CD1c-positive myeloid dendritic cell (primary cell): Measurements from ENCODE around the gene KCNE4.
"Not testable (repeated sequence)": the region's sequence is repeated elsewhere in the genome, so short reads cannot be mapped to it uniquely, and the experiment has no call there.

Source experiments
- DNase-seq: peaks from one replicate; pipeline ENCODE4 v3.0.0-alpha.2; 2016; ENCODE audit errors: extremely low spot score

The KCNE4 gene

GRCh38 chr2:223056701-223057418 is 4.9 kb downstream of the KCNE4 start:
- DNase-seq, result no peak

DNA sequence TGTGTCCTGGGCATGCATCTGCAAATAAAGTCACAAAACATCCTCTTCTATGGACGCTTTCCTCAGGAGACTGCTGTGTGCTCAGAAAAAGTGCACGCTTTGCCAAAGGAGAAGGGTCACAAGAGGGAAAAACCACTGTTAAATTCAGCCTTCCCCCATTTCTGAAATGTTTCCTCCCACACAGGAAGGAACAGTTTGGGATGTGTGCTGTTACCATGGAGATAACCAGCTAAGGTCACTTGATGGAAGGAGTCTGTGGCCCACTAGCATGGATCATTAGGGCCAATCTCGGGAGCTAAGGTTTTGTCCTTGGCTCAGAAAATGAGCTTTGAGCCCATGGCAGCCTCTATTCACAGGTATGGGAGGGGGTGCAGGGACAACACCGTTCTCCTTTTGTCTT is 5.6 kb downstream of the KCNE4 start:
- no peak for DNase-seq

- no peak for DNase-seq
Measured at GRCh38 chr2:223058952-223059716, 7.1 kb downstream of the KCNE4 start.

DNA sequence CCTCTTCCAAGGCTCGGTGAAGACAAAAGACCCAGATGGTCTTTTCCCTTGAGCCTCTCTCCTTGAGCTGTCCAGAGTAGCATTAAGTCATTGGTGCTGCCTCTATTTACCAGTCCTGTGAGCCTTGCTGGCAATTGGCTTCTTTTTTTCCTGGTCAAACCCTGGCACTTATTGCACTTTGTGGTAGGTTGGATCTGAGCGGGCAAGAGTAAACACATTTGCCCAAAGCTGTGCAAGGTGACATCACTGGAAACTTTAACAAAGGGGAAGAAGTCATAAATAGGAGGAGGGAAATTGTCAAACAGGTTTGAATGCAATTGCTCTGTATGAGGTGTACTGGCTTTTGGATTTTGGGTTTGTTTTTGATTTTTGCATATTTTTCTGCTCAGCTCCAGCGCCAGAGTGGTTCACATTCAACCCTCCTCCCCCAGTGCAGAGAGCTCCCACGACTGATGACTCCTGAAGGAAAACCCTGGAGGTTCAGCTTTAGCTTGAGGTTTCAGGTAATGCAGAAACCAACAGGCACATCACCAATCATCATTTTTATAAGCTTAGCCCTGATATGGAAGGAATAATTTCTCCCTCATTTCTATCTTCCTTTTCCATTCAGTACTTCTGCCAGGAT is 8.3 kb downstream of the KCNE4 start:
- DNase-seq, result no peak

DNA sequence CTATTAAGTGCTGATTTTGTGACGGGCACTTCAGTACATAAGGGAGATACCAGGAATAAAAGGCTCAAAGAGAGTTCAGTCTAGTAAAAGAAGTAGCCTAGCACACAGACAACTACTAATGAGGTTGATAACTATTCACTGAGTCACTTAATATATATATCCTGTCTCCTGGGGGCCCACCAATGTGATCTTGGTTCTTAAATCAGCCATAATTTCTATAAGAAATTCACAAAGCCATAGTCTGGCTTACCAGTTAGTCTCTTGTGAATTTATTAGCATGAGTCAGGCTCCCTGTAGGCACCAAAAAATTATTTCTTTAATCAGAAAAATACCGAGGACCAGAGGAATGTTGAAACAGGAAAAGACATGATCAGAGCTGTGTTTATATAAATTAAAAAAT is 10.4 kb downstream of the KCNE4 start:
- no peak for DNase-seq

DNA sequence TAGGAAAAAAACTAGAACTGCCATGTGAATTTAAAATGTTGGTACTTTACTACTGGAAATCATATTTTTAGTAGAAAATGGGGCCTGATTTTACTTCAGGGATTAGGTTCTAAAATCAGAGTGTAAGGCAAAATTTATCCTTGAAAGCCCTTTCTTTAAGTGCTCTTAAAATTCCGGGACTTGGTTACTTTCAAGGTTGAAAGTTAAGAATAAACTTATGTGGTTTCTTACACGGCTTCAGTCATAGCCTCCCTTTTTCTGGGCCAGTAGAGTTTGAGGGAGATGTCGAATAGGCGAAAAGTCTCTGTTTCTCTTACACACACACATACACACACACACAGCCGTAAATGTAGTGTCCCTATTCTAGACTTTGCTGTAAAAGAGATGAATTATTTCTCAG is 13.1 kb downstream of the KCNE4 start:
- no peak for DNase-seq

GRCh38 chr2:223066721-223067120 is 14.7 kb downstream of the KCNE4 start:
- DNase-seq, result no peak

DNA sequence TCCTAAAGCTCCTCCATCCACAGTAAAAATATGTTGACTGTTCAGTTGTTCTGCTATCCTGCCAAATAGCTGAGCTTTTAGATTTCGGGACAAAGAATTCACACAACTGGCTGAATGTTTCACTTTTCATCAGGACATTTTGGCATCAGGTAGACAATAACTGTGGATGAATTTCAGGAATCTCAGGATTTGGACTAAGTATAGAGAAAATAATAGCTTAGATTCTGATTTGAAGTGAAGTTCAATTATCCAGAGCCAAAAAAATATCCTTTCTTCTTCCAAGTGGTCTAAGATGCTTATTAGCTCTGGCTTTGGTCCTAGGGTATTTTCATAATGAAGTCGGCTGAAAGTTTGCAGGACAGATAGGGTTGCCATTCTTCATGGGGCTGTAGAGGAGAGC is 16.1 kb downstream of the KCNE4 start:
- DNase-seq, result no peak

DNA sequence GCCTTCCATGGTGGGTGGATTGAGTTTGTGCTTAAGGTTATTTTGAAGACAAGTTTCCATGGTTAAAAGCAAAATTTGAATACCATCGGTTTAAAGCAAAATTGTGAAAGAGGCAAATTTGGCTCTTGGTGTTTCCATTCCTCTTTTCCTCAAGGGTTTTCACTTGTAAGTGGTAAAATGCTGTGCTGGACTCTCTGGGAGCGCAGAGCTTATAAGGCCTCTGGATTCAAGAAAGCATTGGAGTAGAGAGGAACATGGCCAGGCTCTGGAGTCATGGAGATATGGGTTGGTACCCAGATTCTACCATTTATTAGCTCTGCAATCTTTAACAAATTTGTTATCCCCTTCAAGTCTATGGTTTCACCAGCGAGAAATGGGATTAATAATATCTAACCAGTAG is 17.5 kb downstream of the KCNE4 start:
- no peak for DNase-seq

DNA sequence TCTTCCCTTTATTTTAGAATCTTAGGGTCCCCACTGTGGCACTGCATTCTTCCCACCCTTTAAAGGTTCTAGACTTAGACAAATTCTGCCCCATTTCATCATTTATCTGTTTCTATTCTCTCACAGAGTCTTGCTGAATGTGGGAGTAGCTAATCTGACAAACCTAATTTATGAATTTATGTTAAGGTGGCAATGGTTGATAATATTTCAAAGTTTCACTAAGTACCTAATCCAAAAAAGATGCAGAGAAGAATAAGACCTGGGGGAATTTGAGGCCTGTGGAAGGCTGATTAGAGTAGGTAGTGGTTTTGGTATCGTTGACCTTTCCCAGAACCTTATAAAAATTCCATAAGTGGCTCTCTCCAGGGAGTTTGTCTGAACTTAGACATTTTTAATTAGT is 18.0 kb downstream of the KCNE4 start:
- no peak for DNase-seq

DNA sequence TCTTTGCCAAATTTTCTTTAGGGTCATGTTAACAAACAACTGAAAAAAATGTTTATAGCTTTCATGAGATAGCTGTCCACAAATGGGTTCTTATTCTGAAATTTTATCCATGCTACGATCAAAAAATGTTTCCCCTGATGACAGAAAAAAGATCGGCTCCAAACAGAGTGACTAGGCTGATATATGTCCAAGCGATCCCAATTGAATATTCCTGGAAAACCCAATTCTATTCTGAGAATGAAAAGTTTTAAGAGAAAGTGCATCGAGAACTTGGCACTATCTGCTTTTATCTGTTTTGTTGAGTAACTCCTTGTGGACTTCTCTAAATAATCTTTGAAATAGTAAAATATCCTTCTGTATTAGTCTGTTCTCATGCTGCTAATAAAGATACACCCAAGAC is 19.1 kb downstream of the KCNE4 start:
- DNase-seq, result no peak

- no peak for DNase-seq
Measured at GRCh38 chr2:223072826-223073225, 20.8 kb downstream of the KCNE4 start.

- no peak for DNase-seq
Measured at GRCh38 chr2:223075301-223076270, 23.6 kb downstream of the KCNE4 start.

DNA sequence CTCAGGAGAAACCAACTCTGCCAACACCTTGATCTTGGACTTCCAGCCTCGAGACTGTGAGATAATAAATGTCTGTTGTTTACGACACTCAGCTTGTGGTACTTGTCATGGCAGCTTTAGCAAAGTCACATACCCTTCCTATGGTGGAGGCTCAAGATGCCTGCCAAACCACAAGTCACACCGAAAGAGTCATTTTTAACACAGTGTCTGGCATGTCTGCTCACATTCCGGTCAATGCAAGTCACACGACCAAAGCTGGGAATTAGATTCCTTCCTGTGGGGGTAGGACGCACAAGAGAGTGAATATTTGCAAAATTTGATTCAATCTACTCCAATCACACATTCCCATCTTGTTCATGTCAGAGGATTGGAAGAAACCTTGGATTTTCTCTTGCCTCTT is 24.6 kb downstream of the KCNE4 start:
- DNase-seq, result no peak

DNA sequence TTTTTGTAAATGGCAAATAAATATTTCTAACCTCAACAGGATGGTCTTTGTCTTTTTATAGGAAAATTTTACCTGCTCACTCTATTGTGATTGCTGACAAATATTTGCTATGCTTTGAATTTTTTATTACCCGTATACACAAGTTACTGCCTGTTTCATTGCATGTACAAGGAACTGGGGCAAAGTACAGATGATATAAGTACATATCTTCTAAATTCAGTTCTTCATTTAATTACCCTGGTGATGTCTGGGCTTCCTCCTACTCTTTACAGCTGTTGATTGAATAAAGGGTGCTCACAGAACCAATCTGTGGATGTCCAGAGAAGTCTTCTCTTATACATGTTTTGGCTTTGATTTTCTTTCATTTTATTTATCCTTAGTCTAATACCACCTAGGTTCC is 26.5 kb downstream of the KCNE4 start:
- no peak for DNase-seq

DNA sequence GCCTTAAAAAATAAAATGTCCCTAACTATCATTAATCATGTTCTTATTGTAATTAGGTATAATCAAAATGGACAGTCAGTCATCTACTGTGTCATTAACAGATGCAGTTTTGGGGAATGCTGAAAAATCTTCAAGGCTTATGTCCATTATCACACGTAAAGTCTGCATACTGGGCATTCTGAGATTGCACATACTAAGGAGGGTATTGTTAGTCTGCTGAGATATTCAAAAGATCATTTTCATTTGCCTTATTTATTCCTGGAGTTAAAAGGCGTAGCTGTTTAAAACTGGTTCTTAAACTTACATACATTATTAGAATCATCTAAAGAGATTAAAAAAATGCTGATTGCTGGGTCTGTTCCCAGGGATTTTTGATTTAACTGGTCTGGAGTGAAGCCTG is 27.4 kb downstream of the KCNE4 start:
- DNase-seq, result no peak

DNA sequence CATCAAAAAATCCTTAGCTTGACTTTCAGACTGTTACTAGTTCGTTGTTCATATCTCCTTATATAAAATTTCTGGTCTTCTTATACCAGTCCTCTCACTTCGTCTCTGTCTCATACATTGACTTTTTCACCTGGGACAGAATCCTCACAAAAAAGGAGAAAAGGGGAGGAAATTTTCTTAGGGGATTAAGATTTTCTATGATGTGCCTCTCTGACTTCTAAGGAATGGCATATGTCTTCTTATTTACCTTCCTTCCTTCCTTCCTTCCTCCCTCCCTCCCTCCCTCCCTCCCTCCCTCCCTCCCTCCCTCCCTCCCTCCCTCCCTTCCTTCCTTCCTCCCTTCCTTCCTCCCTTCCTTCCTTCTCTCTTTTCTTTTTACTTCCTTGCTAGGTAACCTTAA is 27.9 kb downstream of the KCNE4 start:
- DNase-seq, result no peak

DNA sequence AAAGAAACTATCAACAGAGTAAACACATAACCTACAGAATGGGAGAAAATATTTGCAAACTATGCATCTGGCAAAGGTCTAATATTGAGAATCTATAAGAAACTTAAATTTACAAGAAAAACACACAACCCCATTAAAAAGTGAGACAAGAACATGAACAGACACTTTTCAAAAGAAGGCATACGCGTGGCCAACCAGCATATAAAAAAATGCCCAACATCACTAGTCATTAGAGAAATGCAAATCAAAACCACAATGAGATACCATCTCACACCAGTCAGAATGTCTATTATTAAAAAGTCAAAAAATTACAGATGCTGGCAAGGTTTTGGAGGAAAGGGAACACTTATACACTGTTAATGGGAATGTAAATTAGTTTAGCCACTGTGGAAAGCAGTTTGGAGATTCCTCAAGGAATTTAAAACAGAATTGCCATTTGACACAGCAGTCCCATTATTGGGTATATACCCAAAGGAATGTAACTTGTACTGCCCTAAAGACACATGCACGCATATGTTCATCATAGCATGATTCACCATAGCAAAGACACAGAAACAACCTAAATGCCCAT is 28.9 kb downstream of the KCNE4 start:
- not testable (repeated sequence) for DNase-seq

GRCh38 chr2:223081789-223082188 is 29.8 kb downstream of the KCNE4 start:
- no peak for DNase-seq

DNA sequence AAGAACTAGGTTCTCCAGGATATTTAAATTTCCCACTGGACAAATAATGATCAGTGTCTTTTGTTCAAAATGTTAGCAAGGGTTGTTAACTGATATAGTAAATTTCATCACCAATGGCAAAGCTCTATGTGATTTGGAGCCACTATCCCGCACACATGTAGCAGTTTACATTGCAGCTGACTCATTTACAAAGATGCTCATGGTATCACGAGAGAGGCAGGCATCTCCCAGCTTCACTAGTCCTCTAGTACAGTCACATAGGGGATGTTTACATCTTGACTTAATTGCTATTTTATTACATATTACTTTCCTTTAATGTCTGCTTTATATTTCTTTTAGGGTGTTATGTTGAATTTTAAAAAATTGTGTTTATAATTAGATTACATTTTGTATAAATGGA is 30.7 kb downstream of the KCNE4 start:
- no peak for DNase-seq

DNA sequence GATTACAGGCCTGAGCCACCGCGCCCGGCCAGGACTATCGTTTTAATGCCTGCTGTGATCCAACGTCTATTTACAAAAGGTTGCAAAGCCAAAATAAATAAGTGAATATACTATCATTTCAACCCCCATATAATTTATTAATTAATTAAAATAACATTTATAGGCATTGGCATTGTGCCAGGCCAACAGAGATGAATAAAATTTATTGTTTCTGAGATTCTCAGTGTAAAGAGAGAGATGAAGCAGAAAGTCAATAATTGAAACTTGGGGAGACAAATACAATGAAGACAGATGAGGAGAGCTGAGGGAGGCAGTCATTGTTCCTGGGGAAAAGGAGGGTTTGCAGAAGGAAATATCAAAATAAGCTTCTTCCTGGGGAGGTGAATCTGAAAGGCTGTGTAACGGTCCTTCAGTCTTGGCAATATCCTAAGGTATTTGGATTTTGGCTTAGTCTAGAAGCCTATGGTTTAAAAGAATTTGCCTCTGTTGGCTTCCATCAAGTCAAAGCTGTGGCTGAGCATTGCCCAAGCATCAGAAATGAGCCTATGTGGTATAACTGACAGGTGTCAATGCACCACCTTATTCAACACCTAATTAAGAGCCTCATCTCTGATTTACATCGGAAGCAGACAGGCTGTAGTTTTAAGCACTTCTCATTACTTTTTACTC is 31.5 kb downstream of the KCNE4 start:
- DNase-seq, result no peak
